ENCODE measurements around the gene AGK. TPM values are rescaled to one million over a fixed set of nuclear protein-coding genes. Genes with fewer than 3 reads are reported as not detected.

The AGK gene
- polyA plus RNA-seq, 1 donor (not counting 4 experiments of a cell fraction or from before 2014, with no cell fraction given), result 40.0 TPM

DNA sequence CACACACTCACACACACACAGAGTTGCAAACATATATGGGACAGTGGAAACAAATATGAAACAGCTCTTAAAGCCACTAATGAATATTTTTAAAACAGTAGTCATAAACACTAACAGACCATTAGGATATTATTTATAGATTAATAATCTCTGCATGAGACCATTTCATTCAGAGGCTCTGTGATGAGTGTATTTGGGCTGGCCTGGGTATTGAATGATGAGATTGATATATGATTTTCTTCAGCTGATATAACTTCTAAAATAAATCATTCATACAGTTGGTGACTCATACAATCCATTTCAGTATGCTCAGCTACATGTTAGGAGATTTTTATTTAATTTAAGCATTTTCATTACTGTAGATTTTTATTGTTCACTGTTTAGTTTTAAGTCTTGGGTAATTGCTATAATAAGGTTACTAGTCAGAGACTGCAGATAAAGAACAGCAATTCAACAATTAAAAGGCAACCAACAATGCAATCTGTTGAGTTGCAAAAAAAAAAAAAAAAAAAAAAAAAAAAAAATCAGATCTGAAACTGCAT, 25.2 kb upstream of the AGK start:
- no peaks in the 10 kb centered on the region for H3K27me3 ChIP-seq (ENCODE audit: control insufficient read depth, extremely low read depth, insufficient read depth, low read length)

GRCh38 chr7:141527076-141527475, 24.1 kb upstream of the AGK start:
- Histone ChIP-seq H3K27me3 (ENCODE audit: control insufficient read depth, extremely low read depth, insufficient read depth, low read length) (no peaks in the 10 kb centered on the region), H3K4me3 (ENCODE audit: control insufficient read depth in 2 of 3, extremely low read depth in 1 of 3, insufficient read depth in 2 of 3, low read depth in 1 of 3, low read length in 3 of 3) (no peak overlapping the region)
- dilution Hi-C loops (cut with MboI; ENCODE audit: extremely low pct_ligation_motif_present, low sequenced_read_pairs), result no loop called here

More for the DNA sequence above, 25.2 kb upstream of the AGK start:
- Histone ChIP-seq H3K9me1 (ENCODE audit: control insufficient read depth, extremely low read depth, insufficient read depth, low read length) (no peaks in the 10 kb centered on the region), H3K27ac (ENCODE audit: control insufficient read depth, insufficient read depth, low read length) (no peak overlapping the region), H3K79me2 (ENCODE audit: control insufficient read depth, insufficient read depth, low read length) (no peaks in the 10 kb centered on the region), H3K36me3 (ENCODE audit: control insufficient read depth in 2 of 2, extremely low read depth in 1 of 2, insufficient read depth in 2 of 2, low read length in 2 of 2) (no peaks in the 10 kb centered on the region), H3K9me3 (ENCODE audit: control insufficient read depth, low read depth, low read length) (no peaks in the 10 kb centered on the region), H3K9ac (ENCODE audit: control insufficient read depth, extremely low read depth, insufficient read depth, low read length) (no peak overlapping the region), H3K4me2 (ENCODE audit: control insufficient read depth, extremely low read depth, insufficient read depth, low read depth, low read length) (no peak overlapping the region), H4K20me1 (ENCODE audit: control insufficient read depth, extremely low read depth, insufficient read depth, low read length) (no peaks in the 10 kb centered on the region), H2AFZ (ENCODE audit: control insufficient read depth, low read length) (no peak overlapping the region), H3K4me1 (ENCODE audit: control insufficient read depth, extremely low read depth, insufficient read depth, low read length) (no peaks in the 10 kb centered on the region), H3K4me3 (ENCODE audit: control insufficient read depth in 2 of 3, extremely low read depth in 1 of 3, insufficient read depth in 2 of 3, low read depth in 1 of 3, low read length in 3 of 3) (no peak overlapping the region)
- dilution Hi-C loops (cut with MboI; ENCODE audit: extremely low pct_ligation_motif_present, low sequenced_read_pairs), result no loop called here
- no peak for TF ChIP-seq CTCF (optimal IDR thresholded peaks at IDR 0.05 in 1 of 3, IDR thresholded peaks at IDR 0.05 in 1 of 3, conservative IDR thresholded peaks at IDR 0.05 in 1 of 3; ENCODE audit: extremely low read depth in 1 of 3, insufficient read depth in 2 of 3, low read length in 3 of 3)
- no peak for TF ChIP-seq EZH2 (IDR thresholded peaks at IDR 0.05; ENCODE audit: low read length)
- no peak for FAIRE-seq
- no peak for DNase-seq (ENCODE audit: low read depth, low spot score)

More at GRCh38 chr7:141527076-141527475, 24.1 kb upstream of the AGK start:
- H3K27ac ChIP-seq (ENCODE audit: control insufficient read depth, insufficient read depth, low read length), result no peak overlapping the region
- TF ChIP-seq CTCF (optimal IDR thresholded peaks at IDR 0.05 in 1 of 3, IDR thresholded peaks at IDR 0.05 in 1 of 3, conservative IDR thresholded peaks at IDR 0.05 in 1 of 3; ENCODE audit: extremely low read depth in 1 of 3, insufficient read depth in 2 of 3, low read length in 3 of 3) (no peak), EZH2 (IDR thresholded peaks at IDR 0.05; ENCODE audit: low read length) (no peak)
- DNase-seq (ENCODE audit: low read depth, low spot score) (no peak), FAIRE-seq (no peak)
- no peaks in the 10 kb centered on the region for H3K4me1 ChIP-seq (ENCODE audit: control insufficient read depth, extremely low read depth, insufficient read depth, low read length)
- H4K20me1 ChIP-seq (ENCODE audit: control insufficient read depth, extremely low read depth, insufficient read depth, low read length), result no peaks in the 10 kb centered on the region
- no peak overlapping the region for H3K9ac ChIP-seq (ENCODE audit: control insufficient read depth, extremely low read depth, insufficient read depth, low read length)
- no peaks in the 10 kb centered on the region for H3K9me1 ChIP-seq (ENCODE audit: control insufficient read depth, extremely low read depth, insufficient read depth, low read length)
- H2AFZ ChIP-seq (ENCODE audit: control insufficient read depth, low read length), result no peak overlapping the region
- H3K79me2 ChIP-seq (ENCODE audit: control insufficient read depth, insufficient read depth, low read length), result no peaks in the 10 kb centered on the region
- H3K9me3 ChIP-seq (ENCODE audit: control insufficient read depth, low read depth, low read length), result no peaks in the 10 kb centered on the region
- H3K4me2 ChIP-seq (ENCODE audit: control insufficient read depth, extremely low read depth, insufficient read depth, low read depth, low read length), result no peak overlapping the region
- no peaks in the 10 kb centered on the region for H3K36me3 ChIP-seq (ENCODE audit: control insufficient read depth in 2 of 2, extremely low read depth in 1 of 2, insufficient read depth in 2 of 2, low read length in 2 of 2)

Measured in keratinocyte (primary cell).